ENCODE measurements around the gene FEM1B. TPM values are rescaled to one million over a fixed set of nuclear protein-coding genes. Genes with fewer than 3 reads are reported as not detected.

Gene FEM1B
- polyA plus RNA-seq, 3 donors, result 61.1 to 70.1 (median 64.1) TPM

DNA sequence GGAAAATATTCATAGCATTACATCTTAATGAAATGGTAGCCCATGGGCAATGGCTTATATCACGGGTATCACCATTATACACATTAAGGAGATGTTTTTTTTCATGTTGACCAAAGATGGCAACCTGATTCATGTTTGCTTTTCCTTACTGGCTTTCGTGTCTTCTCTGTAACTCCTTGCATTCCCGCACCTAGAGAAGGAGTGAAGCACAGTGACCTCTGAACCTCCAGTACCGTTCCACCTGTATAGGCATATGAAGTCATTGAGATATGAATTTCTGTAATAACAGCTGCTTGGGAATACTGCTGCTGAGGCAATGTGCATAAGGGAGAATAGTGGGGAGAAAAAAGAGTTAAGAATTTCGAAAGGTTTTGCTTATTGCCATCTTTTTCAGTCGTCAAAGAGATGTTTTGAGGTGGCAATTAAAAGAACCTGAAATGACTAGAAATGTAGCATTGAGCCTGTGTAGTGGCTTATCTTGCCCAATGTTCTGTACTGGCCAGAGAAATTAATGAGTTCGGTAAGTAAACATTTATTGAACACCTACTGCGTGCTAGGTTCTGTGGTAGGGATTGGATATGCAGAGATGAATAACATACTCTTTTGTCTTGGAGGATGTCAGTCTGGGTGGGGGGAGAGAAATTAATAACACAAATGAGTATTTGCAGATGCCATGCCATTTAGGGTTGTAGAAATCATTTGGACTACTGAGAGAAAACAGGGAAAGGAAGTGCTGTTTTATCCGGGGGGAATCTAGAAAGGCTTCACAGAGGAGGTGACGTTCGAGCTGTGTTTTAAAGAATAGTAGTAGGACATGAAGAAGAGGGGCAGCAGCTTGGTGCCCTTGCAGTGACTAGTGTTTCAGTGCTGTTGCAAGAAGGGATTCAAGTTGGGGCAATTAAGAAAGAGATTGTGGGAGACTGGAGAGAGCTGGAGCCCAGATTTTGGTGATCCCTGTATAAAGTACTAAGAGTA is 2.5 kb downstream of the FEM1B start:
- DNase-seq (ENCODE audit: low read depth in 3 of 3, low spot score in 2 of 3), result no peak

DNA sequence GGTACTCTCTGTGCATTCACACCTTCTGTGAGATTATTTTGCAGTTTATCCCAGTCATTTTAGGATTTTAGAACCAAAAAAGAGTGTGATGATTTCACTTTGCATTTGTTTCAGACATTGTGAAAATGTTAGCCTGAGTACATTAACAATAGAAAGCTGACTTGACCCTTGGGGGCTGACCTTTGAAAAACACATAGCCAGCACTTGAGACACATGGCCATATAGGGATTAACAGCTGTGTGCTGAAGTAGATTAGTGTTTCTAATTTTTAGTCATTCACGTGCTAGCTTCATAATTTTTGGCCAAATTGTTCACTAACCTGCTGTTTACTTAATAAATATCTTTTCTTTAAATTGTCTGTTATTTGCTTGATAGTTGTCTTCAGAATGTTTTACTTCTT is 3.5 kb downstream of the FEM1B start:
- no peak for DNase-seq (ENCODE audit: low read depth in 3 of 3, low spot score in 2 of 3)

DNA sequence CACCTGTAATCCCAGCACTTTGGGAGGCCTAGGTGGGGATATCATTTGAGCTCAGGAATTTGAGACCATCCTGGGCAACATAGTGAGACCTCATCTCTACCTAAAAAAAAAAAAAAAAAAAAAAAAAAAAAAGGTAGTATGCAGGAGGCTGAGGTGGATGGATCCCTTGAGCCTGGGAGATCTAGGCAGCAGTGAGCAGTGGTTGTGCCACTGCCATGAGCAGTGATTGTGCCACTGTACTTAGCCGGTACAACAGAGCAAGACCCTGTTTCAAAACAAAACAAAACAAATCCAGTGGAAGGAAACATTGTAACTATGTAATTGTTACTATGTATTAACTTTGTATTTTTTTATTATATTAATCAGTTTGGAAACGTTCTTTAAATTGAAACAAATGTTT is 5.9 kb downstream of the FEM1B start:
- no peak for DNase-seq (ENCODE audit: low read depth in 3 of 3, low spot score in 2 of 3)

DNA sequence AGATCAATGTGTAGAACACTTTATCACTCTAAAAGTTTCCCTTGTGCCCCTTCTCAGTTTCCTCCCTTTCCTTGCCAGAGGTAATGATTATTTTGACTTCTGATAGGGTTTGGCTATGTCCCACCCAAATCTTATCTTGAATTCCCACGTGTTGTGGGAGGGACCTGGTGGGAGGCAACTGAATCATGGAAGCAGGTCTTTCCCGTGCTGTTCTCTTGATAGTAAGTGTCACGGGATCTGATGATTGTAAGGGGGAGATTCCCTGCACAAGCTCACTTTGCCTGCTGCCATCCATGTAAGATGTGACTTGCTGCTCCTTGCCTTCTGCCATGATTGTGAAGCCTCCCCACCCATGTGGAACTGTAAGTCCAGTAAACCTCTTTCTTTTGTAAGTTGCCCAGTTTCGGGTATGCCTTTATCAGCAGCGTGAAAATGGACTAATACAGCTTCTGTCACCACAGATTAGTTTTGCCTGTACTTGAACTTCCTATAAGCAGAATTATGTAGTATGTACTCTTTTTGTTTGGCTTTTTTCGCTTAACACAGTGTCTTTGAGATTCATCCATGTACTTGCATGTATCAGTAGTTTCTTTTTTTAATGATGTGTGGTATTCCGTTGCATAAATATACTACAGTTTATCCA is 7.2 kb downstream of the FEM1B start:
- DNase-seq (ENCODE audit: low read depth in 3 of 3, low spot score in 2 of 3), result no peak

DNA sequence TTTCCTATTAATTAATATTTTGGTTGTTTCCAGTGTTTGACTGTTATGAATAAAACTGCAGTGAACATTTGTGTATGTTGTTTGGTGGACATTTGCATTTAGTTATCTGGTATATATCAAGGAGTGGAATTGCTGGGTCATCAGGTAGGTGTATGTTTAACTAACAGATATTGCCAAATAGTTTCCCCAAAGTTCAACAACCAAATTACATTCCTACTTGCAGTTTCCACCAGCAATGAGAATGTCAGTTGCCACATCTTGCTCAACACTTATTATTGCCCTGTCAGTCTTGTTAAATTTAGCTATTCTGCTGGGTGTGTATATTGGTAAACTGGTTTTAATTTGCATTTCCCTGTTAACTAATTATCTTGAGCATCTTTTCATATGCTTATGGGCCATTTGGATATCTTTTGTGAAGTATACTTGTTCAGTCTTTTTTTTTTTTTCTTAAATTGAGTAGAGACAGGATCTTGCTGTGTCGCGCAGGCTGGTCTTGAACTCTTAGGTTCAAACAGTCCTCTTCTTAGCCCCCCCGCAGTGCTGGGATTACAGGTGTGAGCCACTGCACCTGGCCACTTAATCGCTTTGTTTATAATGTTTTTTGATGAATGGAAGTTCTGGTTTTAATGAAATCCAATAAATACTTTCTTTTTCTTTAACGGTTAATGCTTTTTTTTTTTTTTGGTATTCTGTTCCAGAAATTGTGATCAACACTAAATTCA is 7.9 kb downstream of the FEM1B start:
- DNase-seq (ENCODE audit: low read depth in 3 of 3, low spot score in 2 of 3), result no peak

- DNase-seq (ENCODE audit: low read depth in 3 of 3, low spot score in 2 of 3), result no peak
Observed at GRCh38 chr15:68286256-68286655, 8.7 kb downstream of the FEM1B start.

GRCh38 chr15:68289057-68289456 is 11.5 kb downstream of the FEM1B start:
- DNase-seq (ENCODE audit: low read depth in 3 of 3, low spot score in 2 of 3), result no peak

- no peak for DNase-seq (ENCODE audit: low read depth in 3 of 3, low spot score in 2 of 3)
Observed at GRCh38 chr15:68289621-68290352, 12.2 kb downstream of the FEM1B start.

DNA sequence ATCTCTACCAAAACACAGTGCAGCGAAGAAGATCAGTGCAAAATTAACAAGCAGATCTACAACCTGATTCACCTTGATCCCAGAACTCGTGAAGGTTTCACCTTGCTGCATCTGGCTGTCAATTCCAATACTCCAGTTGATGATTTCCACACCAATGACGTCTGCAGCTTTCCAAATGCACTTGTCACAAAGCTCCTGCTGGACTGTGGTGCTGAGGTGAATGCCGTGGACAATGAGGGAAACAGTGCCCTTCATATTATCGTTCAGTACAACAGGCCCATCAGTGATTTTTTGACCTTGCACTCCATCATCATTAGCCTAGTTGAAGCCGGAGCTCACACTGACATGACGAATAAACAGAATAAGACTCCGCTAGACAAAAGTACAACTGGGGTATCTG is 13.2 kb downstream of the FEM1B start:
- DNase-seq (ENCODE audit: low read depth in 3 of 3, low spot score in 2 of 3), result no peak

GRCh38 chr15:68292157-68292781 is 14.7 kb downstream of the FEM1B start:
- DNase-seq (ENCODE audit: low read depth in 3 of 3, low spot score in 2 of 3), result no peak

DNA sequence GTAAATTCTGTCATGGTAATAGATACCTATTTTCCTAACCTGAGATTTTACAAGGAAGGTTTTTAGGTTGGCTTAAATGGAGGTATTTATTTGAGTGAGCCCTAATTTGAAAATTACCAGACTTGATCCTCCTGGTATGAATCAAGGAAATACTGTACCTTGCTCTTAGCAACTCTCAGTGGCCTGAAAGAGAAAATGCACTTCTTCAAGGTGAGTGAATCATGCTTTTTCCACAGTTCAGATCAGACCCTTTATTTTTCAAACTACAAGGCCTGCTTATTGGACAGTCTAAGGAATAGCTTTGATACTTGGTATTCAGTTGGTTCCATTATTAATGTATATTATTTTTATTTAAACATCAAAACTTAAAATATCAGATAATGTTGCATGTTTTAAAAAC is 15.4 kb downstream of the FEM1B start:
- no peak for DNase-seq (ENCODE audit: low read depth in 3 of 3, low spot score in 2 of 3)

DNA sequence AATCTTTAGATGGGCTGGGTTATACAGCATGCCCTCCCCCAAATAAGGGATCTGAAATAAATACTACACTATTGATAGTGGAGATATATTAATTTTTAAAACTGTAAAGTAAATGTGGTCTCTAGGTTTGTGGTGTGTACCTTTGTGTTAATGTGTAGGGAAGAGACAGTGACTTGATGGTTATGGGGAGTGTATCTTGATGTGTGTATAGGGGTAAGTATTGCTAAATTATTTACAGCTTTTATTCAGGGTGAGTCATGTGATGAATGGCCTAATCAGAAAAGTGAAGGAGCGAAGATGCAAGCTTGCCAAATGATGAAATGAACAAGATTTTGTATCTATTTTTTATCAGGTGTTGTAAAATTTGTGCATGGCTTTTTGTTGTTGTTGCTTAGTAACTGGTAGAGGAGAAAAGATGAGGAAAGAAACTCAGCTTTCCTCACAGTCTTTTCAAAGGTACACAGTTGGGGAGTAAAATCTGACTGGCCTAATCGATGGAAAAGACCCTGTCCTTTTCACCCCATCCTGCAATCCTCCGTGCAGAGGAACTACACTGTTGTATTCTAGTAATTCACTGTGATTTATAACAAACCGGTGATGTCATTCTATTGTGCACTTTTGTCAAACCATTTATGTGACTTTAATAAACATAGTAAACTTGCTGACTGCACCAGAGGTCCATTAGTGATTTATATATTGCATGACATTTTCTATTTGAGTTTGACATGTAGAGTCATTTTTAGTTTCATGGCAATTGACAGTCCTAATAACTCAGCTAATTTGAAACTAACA is 17.7 kb downstream of the FEM1B start:
- no peak for DNase-seq (ENCODE audit: low read depth in 3 of 3, low spot score in 2 of 3)

DNA sequence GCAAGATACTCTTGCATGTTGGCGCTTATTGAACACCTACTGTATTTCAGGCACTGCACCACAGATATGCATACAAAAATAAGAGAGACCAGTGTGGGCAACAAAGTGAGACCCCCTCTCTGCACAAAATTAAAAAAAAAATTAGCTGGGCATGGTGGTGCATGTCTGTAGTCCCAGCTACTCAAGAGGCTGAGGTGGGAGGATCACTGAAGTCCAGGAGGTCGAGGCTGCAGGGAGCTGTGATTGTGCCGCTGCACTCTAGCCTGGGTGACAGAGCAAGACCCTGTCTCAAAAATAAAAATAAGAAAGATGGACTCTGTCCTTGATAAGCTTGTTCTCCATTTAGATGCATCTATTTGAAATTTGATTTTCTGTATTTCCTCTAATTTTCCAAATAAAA is 20.8 kb downstream of the FEM1B start:
- DNase-seq (ENCODE audit: low read depth in 3 of 3, low spot score in 2 of 3), result no peak

DNA sequence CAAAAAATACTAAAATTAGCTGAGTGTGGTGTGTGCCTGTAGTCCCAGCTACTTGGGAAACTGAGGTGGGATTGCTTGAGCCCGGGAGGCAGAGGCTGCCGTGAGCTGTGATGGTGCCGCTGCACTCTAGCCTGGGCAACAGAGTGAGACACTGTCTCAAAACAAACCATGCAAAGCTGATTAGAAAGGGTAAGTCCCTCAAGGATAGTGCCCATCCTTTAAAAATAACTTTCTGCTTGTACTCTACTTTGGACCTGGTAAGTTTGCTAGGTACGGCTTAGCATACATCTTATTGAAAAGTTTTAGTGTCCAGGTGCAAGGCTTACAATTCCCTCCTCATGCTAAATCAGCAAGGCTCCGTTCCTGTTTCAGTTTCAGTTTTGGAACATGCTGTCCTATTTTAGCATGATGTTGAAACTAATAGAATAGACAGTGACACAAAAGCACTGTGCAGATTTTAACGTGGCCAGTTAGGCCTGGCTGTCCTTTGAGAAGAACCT is 21.4 kb downstream of the FEM1B start:
- no peak for DNase-seq (ENCODE audit: low read depth in 3 of 3, low spot score in 2 of 3)

DNA sequence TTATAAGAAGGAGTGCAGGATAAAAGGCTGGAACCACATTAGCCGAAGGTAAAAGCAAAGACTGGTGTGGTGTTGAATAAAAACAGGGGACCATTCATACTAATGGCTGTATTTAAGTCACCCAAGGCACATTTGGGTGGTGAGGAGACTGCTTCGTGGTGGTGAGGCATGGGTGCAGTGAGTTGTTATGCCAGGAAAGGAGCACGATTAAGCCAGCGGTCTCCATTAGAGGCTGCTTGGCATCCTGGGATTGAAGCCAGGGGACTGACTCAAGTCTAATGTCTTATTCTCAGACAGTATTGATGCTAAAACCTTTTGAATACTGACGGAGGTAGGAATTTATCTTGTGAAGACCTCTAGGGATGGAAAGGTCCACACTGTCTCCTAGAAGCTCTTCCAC is 21.9 kb downstream of the FEM1B start:
- no peak for DNase-seq (ENCODE audit: low read depth in 3 of 3, low spot score in 2 of 3)

GRCh38 chr15:68300115-68300940 is 22.8 kb downstream of the FEM1B start:
- DNase-seq (ENCODE audit: low read depth in 3 of 3, low spot score in 2 of 3), result no peak

GRCh38 chr15:68301301-68301700 is 23.8 kb downstream of the FEM1B start:
- DNase-seq (ENCODE audit: low read depth in 3 of 3, low spot score in 2 of 3), result no peak

DNA sequence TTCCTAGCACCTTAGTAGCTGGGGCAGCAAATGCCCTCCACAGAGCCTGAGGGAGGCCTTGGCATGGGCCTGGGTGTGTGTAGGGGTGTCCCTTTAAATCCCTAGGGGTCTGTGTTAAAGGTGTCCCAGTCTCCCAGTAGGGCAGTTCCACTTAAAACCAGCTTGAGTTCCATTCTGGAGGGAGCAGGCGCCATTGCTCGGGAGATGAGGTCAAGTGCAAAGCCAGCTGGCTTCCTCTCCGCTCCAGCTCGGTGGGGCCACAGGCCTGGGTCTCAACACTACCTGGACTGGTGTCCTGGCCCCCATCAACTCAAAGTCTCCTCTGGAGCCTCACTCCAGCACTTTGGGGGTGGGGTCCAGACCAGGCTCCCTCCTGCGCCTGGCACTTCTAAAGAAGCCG is 25.2 kb downstream of the FEM1B start:
- DNase-seq (ENCODE audit: low read depth in 3 of 3, low spot score in 2 of 3), result no peak

Data from right renal cortex interstitium (tissue), 3 donors.